Astrocyte (in vitro differentiated cells and primary cell): Measurements from ENCODE around the gene SVIL. TPM values are rescaled to one million over a fixed set of nuclear protein-coding genes. Genes with fewer than 3 reads are reported as not detected.

Experiments
- DNase-seq: peaks from one replicate; pipeline ENCODE4 v3.0.0-alpha.2; 2010; ENCODE audit warnings: low read depth
- FAIRE-seq: peaks from 2 replicates; lab custom pipeline; 2011; peaks lifted over from hg19 to GRCh38; lab: Jason Lieb, UNC
- H2AFZ ChIP-seq: 2 replicates; pipeline ENCODE4 v1.6.0; 2012; ENCODE audit warnings: low read depth, low read length, inconsistent platforms
- H3K27ac ChIP-seq: 2 replicates; pipeline ENCODE4 v1.5.1; 2011; ENCODE audit warnings: low read depth, low read length, inconsistent platforms
- H3K27me3 ChIP-seq: 2 replicates; pipeline ENCODE4 v1.6.0; 2011; ENCODE audit warnings: low read length, inconsistent platforms; ENCODE audit not compliant: insufficient read depth
- H3K36me3 ChIP-seq: 2 replicates; pipeline ENCODE4 v1.5.1; 2011; ENCODE audit warnings: low read length, inconsistent platforms; ENCODE audit not compliant: insufficient read depth
- H3K4me1 ChIP-seq: 2 replicates; pipeline ENCODE4 v1.5.1; 2011; ENCODE audit warnings: low read length, inconsistent platforms; ENCODE audit not compliant: insufficient read depth
- H3K4me2 ChIP-seq: 2 replicates; pipeline ENCODE4 v1.6.0; 2012; ENCODE audit warnings: low read length, inconsistent platforms
- H3K4me3 ChIP-seq: 2 replicates; pipeline ENCODE4 v1.5.1; 2011; ENCODE audit warnings: low read depth, mild to moderate bottlenecking, low read length, inconsistent platforms; ENCODE audit not compliant: insufficient read depth
- H3K79me2 ChIP-seq: 2 replicates; pipeline ENCODE4 v1.6.0; 2012; ENCODE audit warnings: mild to moderate bottlenecking, low read length, inconsistent platforms; ENCODE audit not compliant: insufficient read depth
- H3K9ac ChIP-seq: 2 replicates; pipeline ENCODE4 v1.6.0; 2012; ENCODE audit warnings: mild to moderate bottlenecking, low read length, inconsistent platforms
- H3K9me3 ChIP-seq: 2 replicates; pipeline ENCODE4 v1.5.1; 2012; ENCODE audit warnings: low read depth, mild to moderate bottlenecking, low read length, inconsistent platforms; ENCODE audit not compliant: insufficient read depth
- H4K20me1 ChIP-seq: 2 replicates; pipeline ENCODE4 v1.6.0; 2012; ENCODE audit warnings: low read length, inconsistent platforms; ENCODE audit not compliant: insufficient read depth
- H3K27ac Mint-ChIP-seq: one replicate; pipeline ENCODE4 v1.8.0; 2021; ENCODE audit warnings: mild to moderate bottlenecking, mixed read lengths; ENCODE audit not compliant: unreplicated experiment
- H3K27me3 Mint-ChIP-seq: one replicate; pipeline ENCODE4 v1.8.0; 2021; ENCODE audit warnings: low read depth, mixed read lengths; ENCODE audit not compliant: unreplicated experiment
- H3K36me3 Mint-ChIP-seq: one replicate; pipeline ENCODE4 v1.8.0; 2021; ENCODE audit warnings: low read depth, mixed read lengths; ENCODE audit not compliant: unreplicated experiment
- H3K4me1 Mint-ChIP-seq: one replicate; pipeline ENCODE4 v1.8.0; 2021; ENCODE audit warnings: low read depth, mixed read lengths; ENCODE audit not compliant: unreplicated experiment
- H3K4me3 Mint-ChIP-seq: one replicate; pipeline ENCODE4 v1.8.0; 2021; ENCODE audit warnings: mild to moderate bottlenecking, moderate library complexity, mixed read lengths; ENCODE audit not compliant: unreplicated experiment
- H3K9me3 Mint-ChIP-seq: one replicate; pipeline ENCODE4 v1.8.0; 2021; ENCODE audit warnings: mild to moderate bottlenecking, mixed read lengths; ENCODE audit not compliant: unreplicated experiment
- EZH2 ChIP-seq: IDR thresholded peaks from 2 replicates; pipeline ENCODE4 v1.6.1; 2012; ENCODE audit warnings: mild to moderate bottlenecking, low read length, inconsistent platforms; ENCODE audit not compliant: insufficient read depth
- total RNA-seq: library from RNA; stranded (reverse); gene quantifications from 2 replicates; pipeline ENCODE4 v1.2.1, GENCODE V29; 2021
- TF ChIP-seq, protein P1 (sequence below): IDR thresholded peaks from 2 replicates; pipeline ENCODE4 v1.5.1; 2011; ENCODE audit warnings: low read depth, mild to moderate bottlenecking, inconsistent platforms, low read length, moderate library complexity; ENCODE audit not compliant: insufficient read depth

SVIL gene
- total RNA-seq, 1 donor from 2014 or later: 70.4 TPM

DNA sequence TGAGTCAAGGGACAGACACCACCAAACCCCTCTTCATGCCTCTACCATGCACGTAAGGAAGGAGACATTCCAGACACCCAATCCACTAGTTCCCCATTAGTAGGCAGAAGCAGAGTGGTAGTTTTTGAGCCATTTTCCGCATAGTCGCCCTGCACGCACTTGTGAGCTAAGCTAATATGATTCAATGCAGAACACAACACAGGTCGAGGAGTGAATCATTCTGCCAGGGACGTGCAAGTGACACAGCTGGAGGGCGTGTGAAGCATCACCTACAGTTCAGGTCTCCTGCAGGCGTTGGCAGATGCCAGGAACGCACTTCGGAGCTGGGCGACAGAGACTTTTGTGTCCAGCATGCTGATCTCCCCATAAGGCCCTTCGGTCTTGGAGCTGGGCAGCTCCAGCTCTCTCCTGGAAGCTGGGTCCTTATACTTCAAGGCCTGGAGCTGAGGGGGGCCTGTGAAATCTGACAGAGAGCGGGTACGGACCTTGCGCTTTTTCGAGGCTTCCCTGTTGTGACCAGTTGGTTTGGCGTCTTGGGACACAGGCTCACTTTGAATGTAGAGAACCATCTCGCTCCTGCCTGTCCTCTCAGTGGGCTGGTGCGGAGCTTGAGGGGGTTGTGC, 102.4 kb downstream of the SVIL start:
- no peak overlapping the region for H3K4me3 Mint-ChIP-seq
- peaks cover 25% of the 10 kb centered on the region for H3K36me3 Mint-ChIP-seq
- peaks cover 55% of the 10 kb centered on the region for H4K20me1 ChIP-seq
- H3K4me3 ChIP-seq: no peak overlapping the region
- no peak overlapping the region for H3K4me2 ChIP-seq
- no peaks in the 10 kb centered on the region for H3K27me3 Mint-ChIP-seq
- no peak overlapping the region for H3K27ac Mint-ChIP-seq
- no peaks in the 10 kb centered on the region for H3K9me3 ChIP-seq
- H3K79me2 ChIP-seq: peaks cover 14% of the 10 kb centered on the region
- H2AFZ ChIP-seq: no peak overlapping the region
- H3K36me3 ChIP-seq: peaks cover 11% of the 10 kb centered on the region
- no peaks in the 10 kb centered on the region for H3K27me3 ChIP-seq
- FAIRE-seq: no peak
- no peak overlapping the region for H3K9ac ChIP-seq
- DNase-seq: no peak
- H3K27ac ChIP-seq: no peak overlapping the region
- no peak for TF ChIP-seq EZH2
- TF ChIP-seq, protein P1, sequence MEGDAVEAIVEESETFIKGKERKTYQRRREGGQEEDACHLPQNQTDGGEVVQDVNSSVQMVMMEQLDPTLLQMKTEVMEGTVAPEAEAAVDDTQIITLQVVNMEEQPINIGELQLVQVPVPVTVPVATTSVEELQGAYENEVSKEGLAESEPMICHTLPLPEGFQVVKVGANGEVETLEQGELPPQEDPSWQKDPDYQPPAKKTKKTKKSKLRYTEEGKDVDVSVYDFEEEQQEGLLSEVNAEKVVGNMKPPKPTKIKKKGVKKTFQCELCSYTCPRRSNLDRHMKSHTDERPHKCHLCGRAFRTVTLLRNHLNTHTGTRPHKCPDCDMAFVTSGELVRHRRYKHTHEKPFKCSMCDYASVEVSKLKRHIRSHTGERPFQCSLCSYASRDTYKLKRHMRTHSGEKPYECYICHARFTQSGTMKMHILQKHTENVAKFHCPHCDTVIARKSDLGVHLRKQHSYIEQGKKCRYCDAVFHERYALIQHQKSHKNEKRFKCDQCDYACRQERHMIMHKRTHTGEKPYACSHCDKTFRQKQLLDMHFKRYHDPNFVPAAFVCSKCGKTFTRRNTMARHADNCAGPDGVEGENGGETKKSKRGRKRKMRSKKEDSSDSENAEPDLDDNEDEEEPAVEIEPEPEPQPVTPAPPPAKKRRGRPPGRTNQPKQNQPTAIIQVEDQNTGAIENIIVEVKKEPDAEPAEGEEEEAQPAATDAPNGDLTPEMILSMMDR: no peak
- peaks cover 28% of the 10 kb centered on the region for H3K4me1 ChIP-seq
- H3K4me1 Mint-ChIP-seq: peaks cover 30% of the 10 kb centered on the region
- no peaks in the 10 kb centered on the region for H3K9me3 Mint-ChIP-seq

DNA sequence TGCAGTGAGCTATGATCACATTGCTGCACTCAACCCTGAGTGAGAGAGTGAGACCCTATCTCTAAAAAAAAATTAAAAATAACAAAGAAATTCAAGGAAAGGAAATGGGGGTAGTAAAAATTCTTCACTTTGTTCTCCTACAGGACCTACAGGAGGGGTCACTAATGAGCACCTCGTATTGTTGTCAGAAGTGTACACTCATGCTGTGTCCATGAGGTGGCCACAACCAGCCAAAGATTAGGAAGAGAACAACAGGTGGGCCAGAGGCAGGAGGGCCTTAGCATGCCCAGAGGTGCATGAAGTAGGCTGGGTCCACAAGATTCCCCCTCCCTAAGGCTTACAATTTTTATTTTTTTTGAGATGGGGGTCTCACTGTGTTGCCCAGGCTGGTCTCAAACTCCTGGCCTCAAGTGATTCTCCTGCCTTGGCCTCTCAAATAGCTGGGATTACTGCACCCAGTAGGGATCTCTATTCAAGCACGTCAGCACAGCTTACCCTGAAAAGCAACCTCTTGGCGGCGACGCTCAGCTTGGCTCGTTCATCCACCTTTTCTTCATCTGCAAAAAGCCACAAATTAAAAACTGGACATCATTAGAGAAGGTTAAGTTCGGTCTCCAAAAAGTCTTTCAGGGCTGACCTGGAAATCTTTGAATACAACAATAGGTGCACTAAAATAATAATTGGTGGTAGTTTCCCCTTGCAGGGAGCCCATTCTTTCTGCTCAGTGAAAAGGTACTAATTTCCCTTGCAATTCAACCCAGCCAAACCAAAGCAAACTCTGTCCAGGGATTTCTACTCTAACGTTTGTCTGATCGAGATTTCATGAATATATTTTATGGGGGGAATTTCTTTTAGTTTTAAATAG, 104.4 kb downstream of the SVIL start:
- Mint-ChIP-seq H3K27me3 (no peaks in the 10 kb centered on the region), H3K4me3 (no peak overlapping the region), H3K4me1 (peaks cover 17% of the 10 kb centered on the region), H3K36me3 (peaks cover 27% of the 10 kb centered on the region), H3K9me3 (no peaks in the 10 kb centered on the region), H3K27ac (no peak overlapping the region)
- Histone ChIP-seq H3K4me3 (no peak overlapping the region), H3K79me2 (peaks cover 6% of the 10 kb centered on the region), H2AFZ (no peak overlapping the region), H3K4me1 (peaks cover 19% of the 10 kb centered on the region), H3K36me3 (peaks cover 11% of the 10 kb centered on the region), H3K27me3 (no peaks in the 10 kb centered on the region), H4K20me1 (peaks cover 56% of the 10 kb centered on the region), H3K9me3 (no peaks in the 10 kb centered on the region), H3K9ac (no peak overlapping the region), H3K4me2 (no peak overlapping the region), H3K27ac (no peak overlapping the region)
- no peak for TF ChIP-seq EZH2
- TF ChIP-seq, protein P1: no peak
- FAIRE-seq (no peak), DNase-seq (no peak)

DNA sequence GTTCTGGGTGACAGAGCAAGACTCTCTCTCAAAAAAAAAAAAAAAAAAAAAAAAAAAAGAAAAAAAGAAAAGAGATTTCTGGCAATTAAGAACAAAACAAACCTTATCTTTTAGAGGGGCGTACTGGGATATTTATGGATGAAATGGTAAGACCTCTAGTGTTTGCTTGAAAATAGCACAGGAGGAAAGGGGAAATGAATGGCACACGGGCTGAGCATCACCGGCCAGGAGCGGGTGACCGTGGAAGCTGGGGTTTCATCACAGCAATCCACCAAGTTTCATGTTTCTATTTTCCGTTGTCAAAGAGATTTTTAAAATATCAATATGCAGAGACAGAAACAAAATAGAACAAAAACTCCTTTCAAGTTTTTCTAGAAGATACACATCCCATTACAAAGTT, 105.6 kb downstream of the SVIL start:
- Histone ChIP-seq H3K27ac (no peak overlapping the region), H3K4me2 (no peak overlapping the region), H3K27me3 (no peaks in the 10 kb centered on the region), H3K9me3 (no peaks in the 10 kb centered on the region), H3K79me2 (peaks cover 6% of the 10 kb centered on the region), H3K36me3 (peaks cover 20% of the 10 kb centered on the region), H3K4me1 (peaks cover 8% of the 10 kb centered on the region), H3K9ac (no peak overlapping the region), H2AFZ (no peak overlapping the region), H3K4me3 (no peak overlapping the region), H4K20me1 (peaks cover 51% of the 10 kb centered on the region)
- TF ChIP-seq, protein P1: no peak
- TF ChIP-seq EZH2: no peak
- DNase-seq (no peak), FAIRE-seq (no peak)
- Mint-ChIP-seq H3K36me3 (peaks cover 29% of the 10 kb centered on the region), H3K4me1 (peaks cover 9% of the 10 kb centered on the region), H3K27me3 (no peaks in the 10 kb centered on the region), H3K9me3 (no peaks in the 10 kb centered on the region), H3K27ac (no peak overlapping the region), H3K4me3 (no peak overlapping the region)
